GM12801 (cell line): ENCODE measurements around the gene P2RY6.

Source experiments
- TF ChIP-seq, protein P1 (sequence below): IDR thresholded peaks from one replicate; pipeline ENCODE4 v1.5.1; 2011; ENCODE audit warnings: control low read depth; ENCODE audit not compliant: insufficient read length; ENCODE audit errors: extremely low read depth

P2RY6 gene

DNA sequence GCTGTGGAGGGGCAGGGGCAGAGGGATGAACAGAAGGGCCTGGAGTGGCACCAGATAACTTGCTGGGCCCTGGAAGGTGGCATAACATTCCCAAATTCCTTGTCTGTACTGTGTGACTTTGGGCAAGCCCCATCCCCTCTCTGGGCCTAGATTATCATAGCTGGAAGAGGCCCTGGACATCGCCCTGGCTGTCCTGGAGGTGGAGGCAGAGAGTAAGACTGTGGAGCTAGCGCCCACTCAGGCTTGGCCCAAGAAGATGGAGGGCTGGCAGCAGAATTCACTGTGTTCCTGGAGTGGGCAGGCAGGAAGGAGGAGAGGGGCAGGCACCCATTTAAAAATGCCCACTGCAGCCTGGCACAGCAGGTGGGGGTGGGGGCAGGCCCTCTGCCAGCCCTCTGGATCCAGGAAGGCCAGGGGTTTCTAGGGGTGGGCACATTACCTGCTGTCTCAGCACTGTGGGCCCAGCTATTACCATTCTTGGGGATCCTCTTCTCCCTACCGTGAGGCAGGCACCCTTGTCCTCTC, 58.5 kb downstream of the P2RY6 start:
- TF ChIP-seq, protein P1, sequence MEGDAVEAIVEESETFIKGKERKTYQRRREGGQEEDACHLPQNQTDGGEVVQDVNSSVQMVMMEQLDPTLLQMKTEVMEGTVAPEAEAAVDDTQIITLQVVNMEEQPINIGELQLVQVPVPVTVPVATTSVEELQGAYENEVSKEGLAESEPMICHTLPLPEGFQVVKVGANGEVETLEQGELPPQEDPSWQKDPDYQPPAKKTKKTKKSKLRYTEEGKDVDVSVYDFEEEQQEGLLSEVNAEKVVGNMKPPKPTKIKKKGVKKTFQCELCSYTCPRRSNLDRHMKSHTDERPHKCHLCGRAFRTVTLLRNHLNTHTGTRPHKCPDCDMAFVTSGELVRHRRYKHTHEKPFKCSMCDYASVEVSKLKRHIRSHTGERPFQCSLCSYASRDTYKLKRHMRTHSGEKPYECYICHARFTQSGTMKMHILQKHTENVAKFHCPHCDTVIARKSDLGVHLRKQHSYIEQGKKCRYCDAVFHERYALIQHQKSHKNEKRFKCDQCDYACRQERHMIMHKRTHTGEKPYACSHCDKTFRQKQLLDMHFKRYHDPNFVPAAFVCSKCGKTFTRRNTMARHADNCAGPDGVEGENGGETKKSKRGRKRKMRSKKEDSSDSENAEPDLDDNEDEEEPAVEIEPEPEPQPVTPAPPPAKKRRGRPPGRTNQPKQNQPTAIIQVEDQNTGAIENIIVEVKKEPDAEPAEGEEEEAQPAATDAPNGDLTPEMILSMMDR: no peak

DNA sequence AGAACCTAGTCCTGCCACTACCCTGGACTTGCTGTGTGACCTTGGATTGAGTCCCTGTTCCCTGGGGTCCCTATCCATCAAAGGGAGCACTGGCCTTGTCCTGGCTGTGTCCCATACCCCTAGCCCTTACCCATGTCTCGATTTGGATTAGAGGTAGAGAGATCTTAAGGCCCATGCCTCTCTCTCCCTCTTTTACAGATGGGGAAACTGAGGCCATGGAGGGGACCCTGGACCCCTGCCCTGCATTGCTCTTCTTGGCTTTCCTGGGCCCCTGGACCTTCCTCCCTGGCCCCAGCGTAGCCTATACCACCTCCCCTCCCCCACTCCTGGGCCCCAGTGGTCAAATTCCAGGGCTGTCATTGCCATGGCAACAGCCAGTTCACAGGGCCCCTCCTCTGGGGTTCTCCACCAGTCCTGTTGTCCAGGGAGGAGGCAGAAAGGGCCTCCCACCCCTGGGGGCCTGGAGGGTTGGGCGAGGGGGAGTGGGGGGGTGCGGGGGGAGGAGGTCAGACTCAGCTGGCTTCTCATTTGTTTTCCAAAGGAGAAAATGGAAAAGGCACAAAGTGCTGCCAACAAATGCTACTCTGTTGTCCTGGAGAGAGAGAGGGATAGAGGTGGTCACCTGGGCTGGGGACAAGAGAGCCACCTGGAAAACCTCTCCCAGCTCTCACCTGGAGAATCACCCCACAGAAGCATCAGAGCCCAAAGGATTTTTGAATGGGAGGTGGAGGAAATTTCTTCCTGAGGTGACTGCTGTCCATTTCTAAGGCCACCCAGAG, 59.2 kb downstream of the P2RY6 start:
- TF ChIP-seq, protein P1: no peak

DNA sequence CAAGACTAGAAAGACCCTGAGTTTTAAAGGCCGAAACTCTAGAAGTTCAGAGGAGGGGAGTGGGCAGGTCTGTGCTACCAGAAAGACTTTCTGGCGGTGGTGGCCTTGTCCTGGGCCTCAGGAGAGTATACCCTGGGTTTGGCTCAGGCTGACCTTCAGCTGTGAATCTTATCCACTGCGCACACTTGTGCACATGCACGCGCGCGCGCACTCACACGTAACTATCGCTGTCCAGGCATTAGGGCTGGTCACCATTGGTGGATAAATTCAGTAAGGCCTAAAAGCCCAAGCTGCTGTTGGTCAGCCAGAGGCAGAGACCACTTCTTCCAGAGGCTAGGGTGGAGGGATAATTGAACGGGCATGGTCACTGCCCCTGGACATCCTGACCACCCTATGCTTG, 61.0 kb downstream of the P2RY6 start:
- TF ChIP-seq, protein P1: no peak

DNA sequence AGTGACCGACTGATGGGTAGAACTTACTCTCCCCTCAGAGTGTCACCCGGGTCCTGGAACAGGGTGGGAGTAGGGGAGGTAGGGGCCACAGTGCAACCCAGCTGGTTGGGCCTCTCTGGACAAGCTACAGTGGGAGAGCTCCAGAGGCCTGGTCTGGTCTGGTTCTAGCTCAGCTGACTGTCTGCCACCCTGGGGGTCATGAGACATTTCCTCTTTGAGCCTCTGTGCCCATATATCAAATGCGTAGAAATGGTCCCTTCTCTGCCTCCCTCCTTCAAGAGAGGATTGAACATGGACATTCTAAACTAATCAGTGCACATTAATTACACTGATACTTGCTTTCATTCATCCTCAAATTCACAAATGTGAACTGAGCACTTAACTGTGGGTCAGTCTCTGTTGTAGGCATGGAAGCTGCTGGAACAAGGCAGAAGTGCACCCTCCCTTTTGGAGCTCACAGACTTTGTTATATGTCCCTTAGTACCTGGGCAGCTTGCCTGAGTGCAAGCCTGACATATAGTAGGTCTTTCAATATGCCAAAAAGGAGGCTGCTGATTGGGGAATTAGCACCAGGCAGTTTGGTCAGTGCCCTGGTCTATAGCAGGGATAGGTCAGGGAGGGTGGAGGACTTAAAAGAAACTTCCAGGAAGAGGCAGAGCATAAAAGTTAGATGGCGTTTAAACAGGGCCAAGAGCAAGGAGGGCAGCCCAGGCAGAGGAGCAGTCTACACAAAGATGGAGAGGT, 61.7 kb downstream of the P2RY6 start:
- TF ChIP-seq, protein P1: no peak

DNA sequence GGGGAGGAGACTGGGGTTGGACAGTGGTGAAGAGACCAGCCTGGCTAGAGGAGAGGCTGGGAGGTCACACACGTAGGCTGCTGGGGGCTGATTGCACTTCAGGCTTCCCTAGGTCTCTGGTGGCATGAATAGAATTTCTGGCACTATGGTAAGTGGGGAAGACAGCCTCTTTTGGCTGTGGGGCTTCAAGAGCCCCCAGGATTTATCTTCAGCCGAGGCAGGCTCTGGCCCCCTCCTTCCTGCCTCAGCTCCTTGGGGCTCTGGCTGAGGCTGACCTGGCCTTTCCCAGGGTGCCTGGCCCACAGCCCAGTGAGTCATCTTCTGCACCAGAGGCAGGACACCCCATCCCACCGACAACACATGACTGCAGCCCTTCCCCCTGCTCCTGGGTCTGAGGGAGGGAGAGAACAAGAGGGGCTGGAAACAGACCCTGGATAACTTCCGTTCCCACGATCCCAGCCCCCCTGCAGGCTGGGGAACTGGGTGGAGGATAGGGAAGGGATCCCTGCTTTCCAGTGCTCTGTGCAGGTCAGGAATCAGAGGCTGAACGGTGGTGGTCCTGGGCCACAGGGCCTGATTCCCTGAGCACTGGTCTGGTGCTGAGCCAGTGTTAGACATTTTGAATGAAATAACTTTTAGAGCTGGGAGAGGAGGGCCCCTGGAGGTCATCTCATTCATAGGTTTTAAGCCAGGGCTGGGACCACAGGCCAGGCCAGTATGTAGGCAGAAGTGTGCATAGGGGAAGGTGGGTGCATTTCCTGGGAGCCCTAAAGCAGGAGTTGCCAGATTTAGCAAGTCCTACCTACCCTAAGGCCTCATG, 62.5 kb downstream of the P2RY6 start:
- TF ChIP-seq, protein P1: no peak

DNA sequence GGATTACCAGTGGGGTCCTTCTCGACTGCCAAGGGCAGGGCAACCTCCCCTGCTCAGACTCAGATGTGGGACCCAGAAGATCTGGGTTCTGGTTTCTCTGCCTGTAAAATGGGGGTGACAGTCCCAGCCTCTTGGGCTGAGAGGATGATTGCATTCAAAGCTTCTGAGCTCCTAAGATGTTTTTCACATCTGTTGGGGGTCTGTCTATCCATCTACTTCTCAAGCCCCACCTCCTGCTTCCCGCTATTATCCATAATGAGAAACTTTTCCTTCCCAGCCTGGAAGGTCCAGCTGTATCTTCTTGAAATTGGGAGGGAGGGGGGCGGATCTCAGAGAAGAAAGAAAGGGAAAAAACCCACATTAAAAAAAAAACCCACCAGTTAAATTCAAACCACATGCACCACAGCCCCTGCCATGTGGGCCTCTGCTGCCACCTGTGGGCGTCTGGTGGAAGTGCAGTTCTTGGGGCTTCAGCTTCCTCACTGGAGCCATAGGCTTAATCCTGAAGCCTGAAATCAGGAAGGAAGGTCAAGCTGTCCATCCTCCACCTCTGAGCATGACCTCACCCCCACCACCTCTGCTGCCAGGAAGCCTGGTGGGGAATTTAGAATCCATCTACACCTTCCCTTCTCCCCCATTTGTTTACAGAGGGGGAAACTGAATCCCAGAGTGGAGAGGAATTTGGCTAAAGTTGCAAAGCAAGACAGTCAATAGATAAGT, 63.2 kb downstream of the P2RY6 start:
- TF ChIP-seq, protein P1: peak; percentile 73
